Measurements from ENCODE around the gene GSTO2.

The GSTO2 gene

GRCh38 chr10:104233817-104234216 is 35.2 kb upstream of the GSTO2 start:
- Histone ChIP-seq H3K9me3 (replicated peaks; ENCODE audit: insufficient read depth, low read length) (no peaks in the 10 kb centered on the region), H3K9ac (ENCODE audit: low read length) (no peak overlapping the region), H3K4me2 (ENCODE audit: low read depth, low read length) (no peak overlapping the region), H2AFZ (ENCODE audit: low read length) (no peak overlapping the region), H3K27ac (ENCODE audit: low read length) (no peak overlapping the region), H3K4me1 (ENCODE audit: low read length) (0 out of 2 replicates have a peak, but pooled peaks cover 3% of the 10 kb centered on the region), H3K9me2 (replicated peaks; ENCODE audit: insufficient read depth, low read length) (no peaks in the 10 kb centered on the region), H3F3A (ENCODE audit: insufficient read depth, low read length) (no peaks in the 10 kb centered on the region), H3K79me2 (ENCODE audit: low read length) (no peaks in the 10 kb centered on the region), H3K27me3 (replicated peaks; ENCODE audit: insufficient read depth, low read length) (0 out of 2 replicates have a peak, but pooled peaks cover 6% of the 10 kb centered on the region), H4K20me1 (ENCODE audit: insufficient read depth, low read length) (no peaks in the 10 kb centered on the region), H3K4me3 (ENCODE audit: low read length) (no peak overlapping the region), H3K36me3 (replicated peaks; ENCODE audit: insufficient read depth, low read length) (no peaks in the 10 kb centered on the region)
- no peak for TF ChIP-seq CTCF (IDR thresholded peaks at IDR 0.05; ENCODE audit: low read length)
- no peak for TF ChIP-seq EZH2phosphoT487 (IDR thresholded peaks at IDR 0.05; ENCODE audit: low read length)
- no peak for TF ChIP-seq EZH2 (optimal IDR thresholded peaks at IDR 0.05; ENCODE audit: low read depth, low read length)
- DNase-seq = no peak

- no peak overlapping the region for H2AFZ ChIP-seq (ENCODE audit: low read length)
- H3K9me3 ChIP-seq (replicated peaks; ENCODE audit: insufficient read depth, low read length) = no peaks in the 10 kb centered on the region
- no peaks in the 10 kb centered on the region for H3F3A ChIP-seq (ENCODE audit: insufficient read depth, low read length)
- no peaks in the 10 kb centered on the region for H4K20me1 ChIP-seq (ENCODE audit: insufficient read depth, low read length)
- H3K9me2 ChIP-seq (replicated peaks; ENCODE audit: insufficient read depth, low read length) = no peaks in the 10 kb centered on the region
- H3K36me3 ChIP-seq (replicated peaks; ENCODE audit: insufficient read depth, low read length) = no peaks in the 10 kb centered on the region
- no peak for DNase-seq
- 0 out of 2 replicates have a peak, but pooled peaks cover 3% of the 10 kb centered on the region for H3K4me1 ChIP-seq (ENCODE audit: low read length)
- 0 out of 2 replicates have a peak, but pooled peaks cover 6% of the 10 kb centered on the region for H3K27me3 ChIP-seq (replicated peaks; ENCODE audit: insufficient read depth, low read length)
- H3K9ac ChIP-seq (ENCODE audit: low read length) = no peak overlapping the region
- H3K4me2 ChIP-seq (ENCODE audit: low read depth, low read length) = no peak overlapping the region
- H3K4me3 ChIP-seq (ENCODE audit: low read length) = no peak overlapping the region
- H3K27ac ChIP-seq (ENCODE audit: low read length) = no peak overlapping the region
- no peaks in the 10 kb centered on the region for H3K79me2 ChIP-seq (ENCODE audit: low read length)
- TF ChIP-seq CTCF (IDR thresholded peaks at IDR 0.05; ENCODE audit: low read length) = no peak
- no peak for TF ChIP-seq EZH2 (optimal IDR thresholded peaks at IDR 0.05; ENCODE audit: low read depth, low read length)
- no peak for TF ChIP-seq EZH2phosphoT487 (IDR thresholded peaks at IDR 0.05; ENCODE audit: low read length)
Measured at GRCh38 chr10:104234934-104235333, 34.0 kb upstream of the GSTO2 start.

GRCh38 chr10:104235801-104236200 is 33.2 kb upstream of the GSTO2 start:
- H4K20me1 ChIP-seq (ENCODE audit: insufficient read depth, low read length) = no peaks in the 10 kb centered on the region

More at GRCh38 chr10:104235801-104236200, 33.2 kb upstream of the GSTO2 start:
- no peaks in the 10 kb centered on the region for H3K36me3 ChIP-seq (replicated peaks; ENCODE audit: insufficient read depth, low read length)
- H3K4me1 ChIP-seq (ENCODE audit: low read length) = 0 out of 2 replicates have a peak, but pooled peaks cover 3% of the 10 kb centered on the region
- no peak overlapping the region for H3K9ac ChIP-seq (ENCODE audit: low read length)
- H3K4me2 ChIP-seq (ENCODE audit: low read depth, low read length) = no peak overlapping the region
- H3K27ac ChIP-seq (ENCODE audit: low read length) = no peak overlapping the region
- DNase-seq = no peak
- H3K9me3 ChIP-seq (replicated peaks; ENCODE audit: insufficient read depth, low read length) = no peaks in the 10 kb centered on the region
- no peaks in the 10 kb centered on the region for H3K79me2 ChIP-seq (ENCODE audit: low read length)
- no peak overlapping the region for H3K4me3 ChIP-seq (ENCODE audit: low read length)
- H3K9me2 ChIP-seq (replicated peaks; ENCODE audit: insufficient read depth, low read length) = no peaks in the 10 kb centered on the region
- H3F3A ChIP-seq (ENCODE audit: insufficient read depth, low read length) = no peaks in the 10 kb centered on the region
- H2AFZ ChIP-seq (ENCODE audit: low read length) = no peak overlapping the region
- 0 out of 2 replicates have a peak, but pooled peaks cover 6% of the 10 kb centered on the region for H3K27me3 ChIP-seq (replicated peaks; ENCODE audit: insufficient read depth, low read length)
- no peak for TF ChIP-seq CTCF (IDR thresholded peaks at IDR 0.05; ENCODE audit: low read length)
- TF ChIP-seq EZH2phosphoT487 (IDR thresholded peaks at IDR 0.05; ENCODE audit: low read length) = no peak
- TF ChIP-seq EZH2 (optimal IDR thresholded peaks at IDR 0.05; ENCODE audit: low read depth, low read length) = no peak

Measured in MM.1S (cell line).